Activated CD8-positive, alpha-beta memory T cell treated with anti-CD3 and anti-CD28 coated beads for 1 hour (primary cell): ENCODE data around the gene TP53INP2.
"Not testable (repeated sequence)": the region's sequence is repeated elsewhere in the genome, so short reads cannot be mapped to it uniquely, and the experiment has no call there.

Experiments
- DNase-seq, 2 donors: peaks; one replicate each; pipeline ENCODE4 v3.0.0-alpha.2; 2020; ENCODE audit warnings: low read depth in 1 of 2; ENCODE audit errors: extremely low read depth in 1 of 2

TP53INP2 gene

GRCh38 chr20:34720266-34720665 is 16.1 kb downstream of the TP53INP2 start:
- no peak for DNase-seq

DNA sequence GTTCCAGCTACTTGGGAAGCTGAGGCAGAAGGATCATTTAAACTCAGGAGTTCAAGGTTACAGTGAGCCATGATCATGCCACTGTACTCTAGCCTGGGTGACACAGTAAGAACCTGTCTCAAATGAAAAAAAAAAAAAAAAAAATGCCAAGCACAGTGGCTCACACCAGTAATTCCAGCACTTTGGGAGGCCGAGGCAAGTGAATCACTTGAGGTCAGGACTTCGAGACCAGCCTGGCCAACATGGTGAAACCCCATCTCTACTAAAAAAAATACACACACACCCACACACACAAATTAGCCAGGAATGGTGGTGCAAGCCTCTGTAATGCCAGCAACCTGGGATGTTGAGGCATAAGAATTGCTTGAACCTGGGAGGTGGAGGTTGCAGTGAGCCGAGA is 18.4 kb downstream of the TP53INP2 start:
- not testable (repeated sequence) for DNase-seq

GRCh38 chr20:34724172-34724571 is 20.0 kb downstream of the TP53INP2 start:
- DNase-seq = no peak

DNA sequence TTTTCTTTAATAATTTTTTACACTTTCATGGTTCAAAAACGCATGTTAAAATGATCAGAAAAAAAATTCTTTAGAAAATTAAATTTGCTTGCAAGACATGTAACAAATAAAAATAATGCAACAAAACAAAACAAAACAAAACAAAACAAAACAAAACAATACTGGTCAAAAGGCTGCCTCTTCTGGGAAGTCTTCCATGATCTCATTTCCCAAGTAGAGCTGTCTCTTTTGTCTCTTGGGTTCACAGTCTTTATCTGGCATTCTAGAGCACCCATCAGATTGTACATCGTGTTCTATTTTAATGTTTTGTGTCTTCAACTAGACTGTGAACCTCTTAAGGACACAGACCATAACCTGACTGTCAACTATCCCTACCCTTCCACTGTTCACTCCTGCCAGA is 25.3 kb downstream of the TP53INP2 start:
- no peak for DNase-seq

- no peak for DNase-seq
Observed at GRCh38 chr20:34732523-34732922, 28.4 kb downstream of the TP53INP2 start.

- no peak for DNase-seq
Observed at GRCh38 chr20:34736106-34736735, 32.1 kb downstream of the TP53INP2 start.

DNA sequence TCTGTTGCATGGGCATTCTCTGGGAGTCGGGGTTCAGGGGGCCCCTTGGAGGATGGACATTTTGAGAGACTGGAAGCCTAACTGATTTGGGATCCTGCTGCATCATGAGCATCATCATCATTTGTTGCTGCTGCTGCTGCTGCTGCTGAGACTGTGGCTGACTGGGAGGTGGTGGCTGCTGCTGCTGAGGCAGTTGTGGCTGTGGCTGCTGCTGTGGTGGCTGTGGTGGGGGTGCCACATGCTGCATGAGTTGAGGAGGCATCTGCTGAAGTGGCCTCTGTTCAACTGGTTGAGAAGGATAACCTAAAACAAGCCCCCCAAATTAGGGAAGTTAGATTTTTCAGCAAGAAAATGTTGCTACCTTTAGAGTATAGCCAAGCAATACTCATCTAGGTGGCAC is 38.9 kb downstream of the TP53INP2 start:
- DNase-seq = no peak

GRCh38 chr20:34744340-34744739 is 40.2 kb downstream of the TP53INP2 start:
- DNase-seq = no peak

GRCh38 chr20:34744847-34745246 is 40.7 kb downstream of the TP53INP2 start:
- DNase-seq = no peak

DNA sequence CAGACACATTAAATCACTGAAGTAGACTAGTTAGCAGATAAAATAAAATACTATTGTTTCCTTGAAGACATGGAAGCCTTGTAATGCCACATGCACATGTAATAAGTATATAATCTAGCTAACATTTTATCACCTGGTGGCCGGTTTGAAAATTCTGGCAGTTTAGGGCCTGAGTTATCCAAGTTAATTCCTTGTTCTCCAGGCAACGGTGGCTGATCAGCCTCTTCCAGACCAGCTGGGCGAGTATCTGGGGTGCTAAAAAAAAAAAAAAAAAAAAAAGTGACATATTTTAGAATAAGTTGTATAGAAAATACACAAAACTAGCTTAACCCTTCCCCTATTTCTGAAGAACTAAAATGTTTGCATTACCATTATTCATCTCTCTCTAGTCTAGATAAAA is 42.5 kb downstream of the TP53INP2 start:
- no peak for DNase-seq

DNA sequence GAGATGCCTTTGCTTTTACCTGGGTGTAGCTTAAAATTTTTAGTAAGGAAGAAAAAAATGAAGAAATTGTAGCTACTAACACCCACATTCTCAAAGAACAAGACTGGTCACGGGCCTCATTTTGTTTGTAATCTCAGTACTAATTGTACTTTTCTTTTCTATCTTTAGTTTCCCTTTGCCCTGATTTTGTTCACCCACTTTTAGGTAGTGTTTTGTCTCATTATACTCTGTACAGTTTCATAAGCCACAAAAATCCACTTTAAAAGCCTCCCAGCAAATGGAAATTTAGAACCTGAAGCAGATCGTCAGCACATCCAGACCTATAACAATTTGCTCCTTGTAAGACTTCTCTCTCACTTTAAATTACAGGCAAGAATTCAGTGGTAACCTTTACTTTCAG is 43.3 kb downstream of the TP53INP2 start:
- DNase-seq = no peak

DNA sequence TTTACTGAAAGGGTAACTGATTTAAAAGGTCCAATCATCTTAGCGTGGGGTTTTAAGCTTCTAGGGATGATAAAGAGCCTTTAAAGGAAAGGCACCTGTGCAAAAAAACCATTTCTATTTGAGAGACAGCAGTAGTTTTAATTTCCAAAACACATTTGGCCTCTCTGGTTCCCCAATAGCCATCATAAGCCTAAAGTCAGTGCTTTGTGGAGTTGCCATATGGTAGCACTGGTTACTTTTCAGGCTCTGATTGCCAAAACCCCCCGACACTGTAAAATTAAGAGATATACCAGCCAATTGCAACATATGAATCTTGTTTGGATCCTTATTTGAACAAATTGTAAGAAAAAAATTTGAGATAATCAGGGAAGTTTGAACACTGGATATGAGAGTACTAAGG is 44.6 kb downstream of the TP53INP2 start:
- no peak for DNase-seq

- DNase-seq = no peak
Observed at GRCh38 chr20:34750484-34750883, 46.3 kb downstream of the TP53INP2 start.

GRCh38 chr20:34751453-34751852 is 47.3 kb downstream of the TP53INP2 start:
- DNase-seq = no peak

DNA sequence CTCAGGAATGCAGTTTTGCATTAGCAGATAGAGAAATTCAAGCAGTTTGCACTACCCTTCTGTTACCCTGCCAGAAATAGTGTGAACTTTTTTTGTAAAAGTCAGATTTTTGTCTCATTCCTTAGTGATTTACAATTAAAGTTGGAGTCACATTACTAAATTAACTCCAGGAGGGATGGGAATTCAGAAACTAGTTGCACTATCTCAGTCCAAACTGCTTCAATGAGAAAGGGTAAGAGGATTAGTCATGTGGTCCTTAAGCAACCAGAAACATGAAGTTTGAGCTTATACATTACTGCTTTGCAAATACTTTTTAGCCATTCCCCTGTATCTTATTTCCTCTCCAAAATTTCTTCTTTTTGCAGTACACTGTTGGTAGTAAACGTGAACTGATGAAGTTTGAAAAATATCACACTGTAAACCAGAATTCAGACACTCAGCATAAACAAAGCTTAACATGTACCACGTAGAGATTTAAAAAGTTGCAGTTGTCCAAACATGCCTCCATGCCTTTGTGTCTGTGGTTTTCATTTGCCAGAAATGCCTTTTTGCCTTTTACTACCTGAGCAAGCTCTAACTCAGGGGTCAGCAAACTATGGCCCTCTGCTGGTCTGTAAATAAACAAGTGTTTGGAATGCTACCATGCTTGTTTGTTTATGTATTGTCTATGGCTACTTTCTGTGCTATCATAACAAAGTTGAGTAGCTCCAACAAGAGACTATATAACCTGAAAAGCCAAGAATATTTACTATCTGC is 49.7 kb downstream of the TP53INP2 start:
- DNase-seq = no peak

DNA sequence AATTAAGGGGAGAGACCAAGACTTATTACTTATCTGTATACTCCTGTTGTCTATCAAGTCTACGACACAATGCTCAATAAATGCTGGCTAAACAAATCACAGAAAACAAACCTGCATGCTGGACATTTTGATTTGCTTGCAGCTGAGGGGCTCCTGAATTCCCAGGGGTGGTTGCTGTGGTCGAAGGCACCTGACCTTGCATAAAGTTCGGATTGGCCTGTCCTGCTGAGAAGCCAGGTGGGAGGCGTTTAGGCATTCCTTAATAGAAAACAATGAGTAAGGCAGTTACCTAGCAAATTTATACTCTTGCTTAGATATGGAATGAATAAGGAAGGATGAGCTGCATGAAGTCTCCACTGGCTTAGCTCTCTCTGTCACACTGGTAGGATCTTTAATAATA is 50.5 kb downstream of the TP53INP2 start:
- DNase-seq = no peak

GRCh38 chr20:34755367-34755766 is 51.2 kb downstream of the TP53INP2 start:
- no peak for DNase-seq

GRCh38 chr20:34762031-34762555 is 57.9 kb downstream of the TP53INP2 start:
- DNase-seq = no peak
